DOHH2 (cell line): ENCODE results near the gene OR6N1.

Experiments
- CTCF ChIP-seq: fragments of 200-600 bp; sonication (generic); IDR thresholded peaks from one replicate; pipeline ENCODE4 v1.5.1; 2014; ENCODE audit warnings: antibody characterized with exemption, mild to moderate bottlenecking, low read depth, low read length; ENCODE audit not compliant: poor library complexity, severe bottlenecking
- EZH2phosphoT487 ChIP-seq: fragments of 200-600 bp; sonication (generic); IDR thresholded peaks from 2 replicates; pipeline ENCODE4 v1.6.1; 2017; ENCODE audit warnings: borderline replicate concordance, mild to moderate bottlenecking, antibody characterized with exemption, low read length, moderate library complexity, mixed read lengths

GRCh38 chr1:158717344-158717743 is 54.7 kb downstream of the OR6N1 start:
- TF ChIP-seq CTCF = no peak
- TF ChIP-seq EZH2phosphoT487 = no peak
